Activated naive CD8-positive, alpha-beta T cell treated with anti-CD3 and anti-CD28 coated beads, Interleukin-2, amount 50 U/mL, for 16 hours (primary cell): Measurements from ENCODE around the gene TACC2.

Experiments
- DNase-seq: peaks from one replicate; pipeline ENCODE4 v3.0.0-alpha.2; 2020; ENCODE audit warnings: low read depth, low spot score

The TACC2 gene

GRCh38 chr10:122120008-122120744 lies 131.2 kb downstream of the TACC2 start:
- no peak for DNase-seq

GRCh38 chr10:122121059-122121458 lies 132.1 kb downstream of the TACC2 start:
- DNase-seq: no peak

GRCh38 chr10:122122493-122122892 lies 133.5 kb downstream of the TACC2 start:
- DNase-seq: no peak

- DNase-seq: no peak
Measured at GRCh38 chr10:122123186-122123585, 134.2 kb downstream of the TACC2 start.

- no peak for DNase-seq
Measured at GRCh38 chr10:122124342-122124741, 135.4 kb downstream of the TACC2 start.

GRCh38 chr10:122124808-122125207 lies 135.8 kb downstream of the TACC2 start:
- DNase-seq: no peak

- no peak for DNase-seq
Measured at GRCh38 chr10:122126763-122127659, 138.0 kb downstream of the TACC2 start.

- no peak for DNase-seq
Measured at GRCh38 chr10:122127943-122128342, 139.0 kb downstream of the TACC2 start.

GRCh38 chr10:122128357-122128756 lies 139.4 kb downstream of the TACC2 start:
- no peak for DNase-seq

GRCh38 chr10:122130474-122131110 lies 141.6 kb downstream of the TACC2 start:
- DNase-seq: no peak

GRCh38 chr10:122132331-122132755 lies 143.4 kb downstream of the TACC2 start:
- no peak for DNase-seq

- DNase-seq: no peak
Measured at GRCh38 chr10:122132882-122133565, 144.1 kb downstream of the TACC2 start.

- no peak for DNase-seq
Measured at GRCh38 chr10:122135251-122136025, 146.5 kb downstream of the TACC2 start.

GRCh38 chr10:122138831-122139625 lies 150.1 kb downstream of the TACC2 start:
- DNase-seq: no peak

- DNase-seq: no peak
Measured at GRCh38 chr10:122139627-122140170, 150.7 kb downstream of the TACC2 start.

- DNase-seq: no peak
Measured at GRCh38 chr10:122140461-122140902, 151.5 kb downstream of the TACC2 start.

- no peak for DNase-seq
Measured at GRCh38 chr10:122140941-122141623, 152.1 kb downstream of the TACC2 start.

- no peak for DNase-seq
Measured at GRCh38 chr10:122141821-122142640, 153.1 kb downstream of the TACC2 start.
